ENCODE measurements around the gene HIF1AN. TPM values are rescaled to one million over a fixed set of nuclear protein-coding genes. Genes with fewer than 3 reads are reported as not detected.

HIF1AN gene
- total and polyA plus RNA-seq, 10 donors = 3.0 to 48.2 (median 25.3) TPM

- H3K36me3 ChIP-seq = peaks cover 0 to 96% (median 41%) of the 10 kb centered on the region in 6 donors
- WGBS, 5 donors = 74 to 82% (median 80%) methylated on average over 5 of the region's 5 CpGs
- TF ChIP-seq POLR2AphosphoS5 (IDR thresholded peaks at IDR 0.05) (no peak), POLR2A (IDR thresholded peaks at IDR 0.05) (no peak), CTCF (IDR thresholded peaks at IDR 0.05 in 8 of 11, conservative IDR thresholded peaks at IDR 0.05 in 3 of 11) (no peak)
- H3K27ac ChIP-seq = no peak overlapping the region
- peaks cover 0 to 9% (median 0%) of the 10 kb centered on the region in 6 donors for H3K4me1 ChIP-seq
- no peak overlapping the region for H3K4me3 ChIP-seq
- DNase-seq = no peak
- intact Hi-C loops (cut with DNase I; ENCODE audit: low total_unique reads) = no loop called here
- H3K27me3 ChIP-seq (replicated peaks in 1 of 7) = no peaks in the 10 kb centered on the region
- no peaks in the 10 kb centered on the region for H3K9me3 ChIP-seq
These were observed 16.0 kb downstream of the HIF1AN start for GRCh38 chr10:100551738-100552137.

GRCh38 chr10:100553929-100554328 lies 18.2 kb downstream of the HIF1AN start:
- Histone ChIP-seq H3K4me3 (no peak overlapping the region), H3K4me1 (peaks cover 0 to 9% (median 0%) of the 10 kb centered on the region in 6 donors), H3K27ac (no peak overlapping the region), H3K36me3 (peaks cover 0 to 93% (median 20%) of the 10 kb centered on the region in 6 donors), H3K9me3 (no peaks in the 10 kb centered on the region), H3K27me3 (replicated peaks in 1 of 7) (no peaks in the 10 kb centered on the region)
- no peak for DNase-seq
- WGBS, 5 donors = 87 to 93% (median 91%) methylated on average over 3 of the region's 3 CpGs
- intact Hi-C loops (cut with DNase I; ENCODE audit: low total_unique reads) = no loop called here
- no peak for TF ChIP-seq POLR2AphosphoS5 (IDR thresholded peaks at IDR 0.05)
- no peak for TF ChIP-seq CTCF (IDR thresholded peaks at IDR 0.05 in 8 of 11, conservative IDR thresholded peaks at IDR 0.05 in 3 of 11)

GRCh38 chr10:100554902-100555301 lies 19.2 kb downstream of the HIF1AN start:
- TF ChIP-seq POLR2AphosphoS5 (IDR thresholded peaks at IDR 0.05) (no peak), POLR2A (IDR thresholded peaks at IDR 0.05) (no peak), CTCF (IDR thresholded peaks at IDR 0.05 in 8 of 11, conservative IDR thresholded peaks at IDR 0.05 in 3 of 11) (no peak)
- Histone ChIP-seq H3K36me3 (peaks cover 0 to 91% (median 11%) of the 10 kb centered on the region in 6 donors), H3K27me3 (replicated peaks in 1 of 7) (no peaks in the 10 kb centered on the region), H3K4me3 (no peak overlapping the region), H3K4me1 (peaks cover 0 to 9% (median 0%) of the 10 kb centered on the region in 6 donors), H3K27ac (no peak overlapping the region), H3K9me3 (no peaks in the 10 kb centered on the region)
- 91 to 98% (median 97%) methylated on average over 2 of the region's 2 CpGs for WGBS, 5 donors
- intact Hi-C loops (cut with DNase I; ENCODE audit: low total_unique reads) = no loop called here
- DNase-seq = no peak

GRCh38 chr10:100560248-100560647 lies 24.5 kb downstream of the HIF1AN start:
- 90 to 100% (median 100%) methylated on average over 1 of the region's 1 CpG for WGBS, 5 donors
- Histone ChIP-seq H3K27me3 (replicated peaks in 1 of 7) (peaks cover 0 to 45% (median 23%) of the 10 kb centered on the region in 7 donors), H3K9me3 (no peaks in the 10 kb centered on the region), H3K27ac (no peak overlapping the region), H3K36me3 (peaks cover 0 to 52% (median 1%) of the 10 kb centered on the region in 6 donors), H3K4me1 (peaks cover 0 to 21% (median 13%) of the 10 kb centered on the region in 6 donors), H3K4me3 (no peak overlapping the region)
- intact Hi-C loops (cut with DNase I; ENCODE audit: low total_unique reads) = loop anchor here (10.0 kb wide), 1 partner anchor 315 kb away; no protein-coding TSS in a partner anchor
- TF ChIP-seq POLR2A (IDR thresholded peaks at IDR 0.05) (no peak), CTCF (IDR thresholded peaks at IDR 0.05 in 8 of 11, conservative IDR thresholded peaks at IDR 0.05 in 3 of 11) (no peak), POLR2AphosphoS5 (IDR thresholded peaks at IDR 0.05) (no peak)
- DNase-seq = no peak
